D721Med (cell line): Measurements from ENCODE around the gene ATP13A4.

Source experiments
- DNase-seq: peaks from one replicate; pipeline ENCODE4 v3.0.0; 2011; ENCODE audit warnings: low spot score; ENCODE audit not compliant: insufficient read length
- FAIRE-seq: peaks from 2 replicates; lab custom pipeline; 2011; peaks lifted over from hg19 to GRCh38; lab: Jason Lieb, UNC
- CTCF ChIP-seq: IDR thresholded peaks from 2 replicates; pipeline ENCODE4 v1.5.1; 2012; ENCODE audit warnings: mild to moderate bottlenecking, control low read depth; ENCODE audit not compliant: insufficient read depth; ENCODE audit errors: missing control alignments

Gene ATP13A4

GRCh38 chr3:193488741-193489140, 66.0 kb downstream of the ATP13A4 start:
- no peak for TF ChIP-seq CTCF
- FAIRE-seq (no peak), DNase-seq (no peak)

GRCh38 chr3:193483988-193484539, 70.6 kb downstream of the ATP13A4 start:
- DNase-seq (no peak), FAIRE-seq (no peak)
- TF ChIP-seq CTCF, result no peak

GRCh38 chr3:193481436-193481835, 73.3 kb downstream of the ATP13A4 start:
- no peak for TF ChIP-seq CTCF
- no peak for DNase-seq
- FAIRE-seq, result no peak

GRCh38 chr3:193474446-193474845, 80.2 kb downstream of the ATP13A4 start:
- DNase-seq (no peak), FAIRE-seq (no peak)
- TF ChIP-seq CTCF, result no peak

- TF ChIP-seq CTCF, result no peak
- FAIRE-seq, result no peak
- DNase-seq, result no peak
These were observed 84.0 kb downstream of the ATP13A4 start for GRCh38 chr3:193470710-193471109.

- TF ChIP-seq CTCF, result no peak
- FAIRE-seq, result no peak
- DNase-seq, result no peak
These were observed 88.6 kb downstream of the ATP13A4 start for GRCh38 chr3:193465992-193466608.

GRCh38 chr3:193464889-193465288, 89.8 kb downstream of the ATP13A4 start:
- FAIRE-seq, result no peak
- TF ChIP-seq CTCF, result no peak
- no peak for DNase-seq
